Ectodermal cell (in vitro differentiated cells): ENCODE results near the gene ALMS1.
"Not testable (repeated sequence)": the region's sequence is repeated elsewhere in the genome, so short reads cannot be mapped to it uniquely, and the experiment has no call there.

ENCODE experiments used
- H3K27ac ChIP-seq: 2 replicates; pipeline ENCODE4 v1.7.0; 2013; ENCODE audit warnings: mild to moderate bottlenecking, low read depth, low read length; ENCODE audit not compliant: insufficient read depth, poor library complexity, severe bottlenecking
- H3K27me3 ChIP-seq: 2 replicates; pipeline ENCODE4 v1.7.0; 2013; ENCODE audit warnings: mild to moderate bottlenecking, low read length; ENCODE audit not compliant: insufficient read depth, control insufficient read depth, poor library complexity, severe bottlenecking
- H3K36me3 ChIP-seq: one replicate; pipeline ENCODE4 v1.7.0; 2013; ENCODE audit warnings: low read length; ENCODE audit not compliant: control insufficient read depth, insufficient read depth
- H3K4me1 ChIP-seq: one replicate; pipeline ENCODE4 v1.7.0; 2013; ENCODE audit warnings: low read length; ENCODE audit not compliant: control insufficient read depth, insufficient read depth
- H3K4me3 ChIP-seq: 2 replicates; pipeline ENCODE4 v1.7.0; 2013; ENCODE audit warnings: low read depth, low read length, control low read depth; ENCODE audit not compliant: insufficient read depth
- H3K9me3 ChIP-seq: 2 replicates; pipeline ENCODE4 v1.7.0; 2013; ENCODE audit warnings: mild to moderate bottlenecking, low read length, moderate library complexity; ENCODE audit not compliant: control insufficient read depth
- WGBS, 2 experiments: methylation state at CpG; one replicate each; pipeline ENCODE4 v1.1.7; 2013; ENCODE audit warnings: missing lambda C conversion rate in 2 of 2; 5-methylcytosine and 5-hydroxymethylcytosine counted together

The ALMS1 gene

GRCh38 chr2:73601780-73602179, 216.1 kb downstream of the ALMS1 start:
- no peak overlapping the region for H3K4me3 ChIP-seq
- no peaks in the 10 kb centered on the region for H3K27me3 ChIP-seq
- 83 to 92% methylated on average over 5 of the region's 5 CpGs for WGBS, 2 experiments
- H3K4me1 ChIP-seq: no peaks in the 10 kb centered on the region
- H3K36me3 ChIP-seq: no peaks in the 10 kb centered on the region
- H3K27ac ChIP-seq: no peak overlapping the region
- H3K9me3 ChIP-seq: no peaks in the 10 kb centered on the region

GRCh38 chr2:73603099-73603588, 217.5 kb downstream of the ALMS1 start:
- H3K9me3 ChIP-seq, H3K27ac ChIP-seq, H3K36me3 ChIP-seq, H3K27me3 ChIP-seq, H3K4me3 ChIP-seq, H3K4me1 ChIP-seq: not testable (repeated sequence)
- WGBS, 2 experiments: 89 to 98% methylated on average over 4 of the region's 4 CpGs

- not testable (repeated sequence) for H3K27me3 ChIP-seq, H3K27ac ChIP-seq, H3K9me3 ChIP-seq, H3K36me3 ChIP-seq, H3K4me1 ChIP-seq, H3K4me3 ChIP-seq
- WGBS, 2 experiments: 95% methylated on average over 2 of the region's 2 CpGs
These were observed 219.0 kb downstream of the ALMS1 start for GRCh38 chr2:73604589-73604988.

GRCh38 chr2:73610111-73610510, 224.5 kb downstream of the ALMS1 start:
- no peaks in the 10 kb centered on the region for H3K4me1 ChIP-seq
- no peak overlapping the region for H3K27ac ChIP-seq
- WGBS, 2 experiments: 88 to 96% methylated on average over 1 to 3 of the region's 3 CpGs

GRCh38 chr2:73611193-73611592, 225.6 kb downstream of the ALMS1 start:
- Histone ChIP-seq H3K9me3 (no peaks in the 10 kb centered on the region), H3K4me3 (no peak overlapping the region), H3K27ac (no peak overlapping the region), H3K27me3 (no peaks in the 10 kb centered on the region), H3K4me1 (no peaks in the 10 kb centered on the region), H3K36me3 (no peaks in the 10 kb centered on the region)
- WGBS, 2 experiments: 86 to 96% methylated on average over 4 of the region's 4 CpGs

More at GRCh38 chr2:73610111-73610510, 224.5 kb downstream of the ALMS1 start:
- Histone ChIP-seq H3K36me3 (no peaks in the 10 kb centered on the region), H3K9me3 (no peaks in the 10 kb centered on the region), H3K4me3 (no peak overlapping the region), H3K27me3 (no peaks in the 10 kb centered on the region)

GRCh38 chr2:73611867-73612266, 226.2 kb downstream of the ALMS1 start:
- H3K27ac ChIP-seq: no peak overlapping the region
- H3K36me3 ChIP-seq: no peaks in the 10 kb centered on the region
- WGBS, 2 experiments: 96 to 97% methylated on average over 1 of the region's 1 CpG
- no peak overlapping the region for H3K4me3 ChIP-seq
- H3K4me1 ChIP-seq: no peaks in the 10 kb centered on the region
- H3K27me3 ChIP-seq: no peaks in the 10 kb centered on the region
- no peaks in the 10 kb centered on the region for H3K9me3 ChIP-seq

- Histone ChIP-seq H3K27ac (no peak overlapping the region), H3K36me3 (no peaks in the 10 kb centered on the region), H3K4me1 (no peaks in the 10 kb centered on the region), H3K4me3 (no peak overlapping the region), H3K9me3 (no peaks in the 10 kb centered on the region), H3K27me3 (no peaks in the 10 kb centered on the region)
- WGBS, 2 experiments: 89 to 95% methylated on average over 3 of the region's 3 CpGs
These were observed 228.5 kb downstream of the ALMS1 start for GRCh38 chr2:73614105-73614504.

- Histone ChIP-seq H3K4me1 (no peaks in the 10 kb centered on the region), H3K27me3 (no peaks in the 10 kb centered on the region), H3K27ac (no peak overlapping the region), H3K9me3 (no peaks in the 10 kb centered on the region), H3K36me3 (no peaks in the 10 kb centered on the region), H3K4me3 (no peak overlapping the region)
These were observed 229.4 kb downstream of the ALMS1 start for GRCh38 chr2:73614997-73615396.

- not testable (repeated sequence) for H3K27me3 ChIP-seq, H3K9me3 ChIP-seq, H3K4me3 ChIP-seq, H3K36me3 ChIP-seq, H3K4me1 ChIP-seq, H3K27ac ChIP-seq
- 82 to 93% methylated on average over 3 of the region's 3 CpGs for WGBS, 2 experiments
These were observed 234.3 kb downstream of the ALMS1 start for GRCh38 chr2:73619925-73620324.

- H3K4me3 ChIP-seq, H3K9me3 ChIP-seq, H3K27me3 ChIP-seq, H3K36me3 ChIP-seq, H3K4me1 ChIP-seq, H3K27ac ChIP-seq: not testable (repeated sequence)
These were observed 238.4 kb downstream of the ALMS1 start for GRCh38 chr2:73624036-73624435.

GRCh38 chr2:73624625-73625024, 239.0 kb downstream of the ALMS1 start:
- 60% methylated on average over 7 of the region's 9 CpGs for WGBS, 2 experiments
- not testable (repeated sequence) for H3K4me1 ChIP-seq, H3K27ac ChIP-seq, H3K36me3 ChIP-seq, H3K9me3 ChIP-seq, H3K27me3 ChIP-seq, H3K4me3 ChIP-seq
